SH-SY5Y (cell line): ENCODE results near the gene CTNND2.

Experiments used
- GATA2 ChIP-seq: IDR thresholded peaks from 2 replicates; pipeline ENCODE4 v1.6.1; 2011; ENCODE audit warnings: mild to moderate bottlenecking, low read depth, low read length
- GATA3 ChIP-seq: IDR thresholded peaks from 2 replicates; pipeline ENCODE4 v1.6.1; 2011; ENCODE audit warnings: low read depth, mild to moderate bottlenecking, low read length, moderate library complexity

- TF ChIP-seq GATA3 (no peak), GATA2 (no peak)
These were observed 682.1 kb downstream of the CTNND2 start for GRCh38 chr5:11222169-11222568.
